Measurements from ENCODE around the gene ECHDC3. TPM values are rescaled to one million over a fixed set of nuclear protein-coding genes. Genes with fewer than 3 reads are reported as not detected.

The ECHDC3 gene
- 1 to 10 TPM in 4 of 5 donors, under 1 TPM in 1; 0.62 to 2.7 (median 1.5) TPM for total RNA-seq
- total RNA-seq (2013) = 0.88 TPM
- 0 to 2.6 (median 1.0) reads per million in 29 experiments for total RNA-seq

GRCh38 chr10:11742009-11742778 is at the start of gene ECHDC3:
Gene ECHDC3, plus strand, starts transcription at chr10:11742382. Its CDS starts 195 bp downstream, at chr10:11742577.
- Histone ChIP-seq H3K4me3 (ENCODE audit: control insufficient read depth in 1 of 2, extremely low read depth in 1 of 2, low read length in 1 of 2) (peak within 1 kb of the TSS; percentile 51 to 71), H3K4me1 (ENCODE audit: control insufficient read depth in 1 of 2, extremely low read depth in 1 of 2, insufficient read depth in 2 of 2, low read length in 2 of 2) (peaks cover 0 to 13% of the 10 kb centered on the region in 2 experiments), H3K27me3 (replicated peaks in 1 of 2; ENCODE audit: control insufficient read depth in 2 of 2, extremely low read depth in 1 of 2, insufficient read depth in 2 of 2, low read length in 1 of 2) (peaks cover 0 to 39% of the 10 kb centered on the region in 2 experiments), H3K9me3 (no peaks in the 10 kb centered on the region), H3K27ac (ENCODE audit: low read length) (no peak within 1 kb of the TSS), H3K36me3 (ENCODE audit: control insufficient read depth in 2 of 2, extremely low read depth in 1 of 2, insufficient read depth in 1 of 2, low read length in 1 of 2) (no peaks in the 10 kb centered on the region)
- POLR2A ChIA-PET = no interaction called here
- Mint-ChIP-seq H3K27ac (no peak within 1 kb of the TSS), H3K9me3 (no peaks in the 10 kb centered on the region), H3K27me3 (peaks cover 9 to 44% of the 10 kb centered on the region in 2 donors), H3K4me3 (peak within 1 kb of the TSS; percentile 70 to 79 (median 75)), H3K4me1 (peaks cover 7 to 10% (median 7%) of the 10 kb centered on the region in 3 donors), H3K36me3 (no peaks in the 10 kb centered on the region)
- peak in 33 of 35 experiments; percentile 10 to 64 (median 36) for DNase-seq
- peak; percentile 79 to 91 (median 84) for ATAC-seq (replicated peaks in 1 of 4)
- WGBS (ENCODE audit: insufficient coverage) = 4% methylated on average over 92 of the region's 93 CpGs
- CTCF ChIA-PET = interaction anchor here in 1 of 2 donors (1.2 kb wide), 1 partner anchor 15 kb away, joined by 3 read pairs; no protein-coding TSS in a partner anchor

- no peak overlapping the region for H3K4me3 Mint-ChIP-seq
Observed at GRCh38 chr10:11693376-11693775, 48.8 kb upstream of the ECHDC3 start.

GRCh38 chr10:11695779-11696178 is 46.4 kb upstream of the ECHDC3 start:
- no peak for ATAC-seq (replicated peaks in 1 of 4)
- POLR2A ChIA-PET = no interaction called here
- Histone ChIP-seq H3K36me3 (ENCODE audit: control insufficient read depth in 2 of 2, extremely low read depth in 1 of 2, insufficient read depth in 1 of 2, low read length in 1 of 2) (no peaks in the 10 kb centered on the region), H3K4me1 (ENCODE audit: control insufficient read depth in 1 of 2, extremely low read depth in 1 of 2, insufficient read depth in 2 of 2, low read length in 2 of 2) (peaks cover 0 to 8% of the 10 kb centered on the region in 2 experiments), H3K4me3 (ENCODE audit: control insufficient read depth in 1 of 2, extremely low read depth in 1 of 2, low read length in 1 of 2) (no peak overlapping the region), H3K9me3 (no peaks in the 10 kb centered on the region), H3K27ac (ENCODE audit: low read length) (no peak overlapping the region), H3K27me3 (replicated peaks in 1 of 2; ENCODE audit: control insufficient read depth in 2 of 2, extremely low read depth in 1 of 2, insufficient read depth in 2 of 2, low read length in 1 of 2) (peaks cover 0 to 6% of the 10 kb centered on the region in 2 experiments)
- DNase-seq = no peak
- Mint-ChIP-seq H3K4me3 (no peak overlapping the region), H3K27me3 (no peaks in the 10 kb centered on the region), H3K27ac (no peak overlapping the region), H3K4me1 (peaks cover 0 to 20% (median 19%) of the 10 kb centered on the region in 3 donors), H3K9me3 (no peaks in the 10 kb centered on the region), H3K36me3 (peaks cover 3% of the 10 kb centered on the region)
- CTCF ChIA-PET = no interaction called here
- WGBS (ENCODE audit: insufficient coverage) = 100% methylated on average over 1 of the region's 2 CpGs

More at GRCh38 chr10:11693376-11693775, 48.8 kb upstream of the ECHDC3 start:
- H3K36me3 Mint-ChIP-seq = peaks cover 3% of the 10 kb centered on the region
- no peaks in the 10 kb centered on the region for H3K36me3 ChIP-seq (ENCODE audit: control insufficient read depth in 2 of 2, extremely low read depth in 1 of 2, insufficient read depth in 1 of 2, low read length in 1 of 2)
- no peaks in the 10 kb centered on the region for H3K9me3 Mint-ChIP-seq
- no peak overlapping the region for H3K4me3 ChIP-seq (ENCODE audit: control insufficient read depth in 1 of 2, extremely low read depth in 1 of 2, low read length in 1 of 2)
- peaks cover 2 to 15% (median 11%) of the 10 kb centered on the region in 3 donors for H3K4me1 Mint-ChIP-seq
- H3K27ac ChIP-seq (ENCODE audit: low read length) = no peak overlapping the region
- H3K27me3 ChIP-seq (replicated peaks in 1 of 2; ENCODE audit: control insufficient read depth in 2 of 2, extremely low read depth in 1 of 2, insufficient read depth in 2 of 2, low read length in 1 of 2) = peaks cover 0 to 6% of the 10 kb centered on the region in 2 experiments
- peaks cover 0 to 1% of the 10 kb centered on the region in 2 donors for H3K27me3 Mint-ChIP-seq
- DNase-seq = no peak
- ATAC-seq (replicated peaks in 1 of 4) = no peak
- no peak overlapping the region for H3K27ac Mint-ChIP-seq
- H3K4me1 ChIP-seq (ENCODE audit: control insufficient read depth in 1 of 2, extremely low read depth in 1 of 2, insufficient read depth in 2 of 2, low read length in 2 of 2) = peaks cover 1 to 4% of the 10 kb centered on the region in 2 experiments
- POLR2A ChIA-PET = no interaction called here
- WGBS (ENCODE audit: insufficient coverage) = 94% methylated on average over 6 of the region's 7 CpGs
- CTCF ChIA-PET = no interaction called here
- H3K9me3 ChIP-seq = no peaks in the 10 kb centered on the region

- ATAC-seq (replicated peaks in 1 of 4) (peak in 1 of 4 experiments; percentile 44), DNase-seq (peak in 1 of 35 experiments; percentile 11)
- peaks cover 0 to 3% of the 10 kb centered on the region in 2 experiments for H3K27me3 ChIP-seq (replicated peaks in 1 of 2; ENCODE audit: control insufficient read depth in 2 of 2, extremely low read depth in 1 of 2, insufficient read depth in 2 of 2, low read length in 1 of 2)
- CTCF ChIA-PET = no interaction called here
- H3K36me3 Mint-ChIP-seq = peaks cover 3% of the 10 kb centered on the region
- no peaks in the 10 kb centered on the region for H3K27me3 Mint-ChIP-seq
- no peak overlapping the region for H3K27ac ChIP-seq (ENCODE audit: low read length)
- POLR2A ChIA-PET = no interaction called here
- no peaks in the 10 kb centered on the region for H3K9me3 ChIP-seq
- no peaks in the 10 kb centered on the region for H3K36me3 ChIP-seq (ENCODE audit: control insufficient read depth in 2 of 2, extremely low read depth in 1 of 2, insufficient read depth in 1 of 2, low read length in 1 of 2)
- no peak overlapping the region for H3K4me3 Mint-ChIP-seq
- peak overlapping the region in 1 of 2 donors; percentile 20 for H3K27ac Mint-ChIP-seq
- no peaks in the 10 kb centered on the region for H3K9me3 Mint-ChIP-seq
- WGBS (ENCODE audit: insufficient coverage) = 77% methylated on average over 6 of the region's 6 CpGs
- H3K4me3 ChIP-seq (ENCODE audit: control insufficient read depth in 1 of 2, extremely low read depth in 1 of 2, low read length in 1 of 2) = no peak overlapping the region
- peaks cover 0 to 20% (median 19%) of the 10 kb centered on the region in 3 donors for H3K4me1 Mint-ChIP-seq
- peaks cover 0 to 8% of the 10 kb centered on the region in 2 experiments for H3K4me1 ChIP-seq (ENCODE audit: control insufficient read depth in 1 of 2, extremely low read depth in 1 of 2, insufficient read depth in 2 of 2, low read length in 2 of 2)
Observed at GRCh38 chr10:11697718-11698527, 44.3 kb upstream of the ECHDC3 start.

GRCh38 chr10:11698691-11699549 is 43.3 kb upstream of the ECHDC3 start:
- Mint-ChIP-seq H3K36me3 (peaks cover 3% of the 10 kb centered on the region), H3K27me3 (no peaks in the 10 kb centered on the region), H3K4me1 (peaks cover 0 to 20% (median 19%) of the 10 kb centered on the region in 3 donors), H3K27ac (no peak overlapping the region), H3K9me3 (no peaks in the 10 kb centered on the region), H3K4me3 (no peak overlapping the region)
- no peak overlapping the region for H3K27ac ChIP-seq (ENCODE audit: low read length)
- 89% methylated on average over 3 of the region's 5 CpGs for WGBS (ENCODE audit: insufficient coverage)
- H3K27me3 ChIP-seq (replicated peaks in 1 of 2; ENCODE audit: control insufficient read depth in 2 of 2, extremely low read depth in 1 of 2, insufficient read depth in 2 of 2, low read length in 1 of 2) = peaks cover 0 to 3% of the 10 kb centered on the region in 2 experiments
- no peak overlapping the region for H3K4me3 ChIP-seq (ENCODE audit: control insufficient read depth in 1 of 2, extremely low read depth in 1 of 2, low read length in 1 of 2)
- ATAC-seq (replicated peaks in 1 of 4) (no peak), DNase-seq (no peak)
- H3K9me3 ChIP-seq = no peaks in the 10 kb centered on the region
- H3K4me1 ChIP-seq (ENCODE audit: control insufficient read depth in 1 of 2, extremely low read depth in 1 of 2, insufficient read depth in 2 of 2, low read length in 2 of 2) = peaks cover 0 to 8% of the 10 kb centered on the region in 2 experiments
- ChIA-PET CTCF (no interaction called here), POLR2A (interaction anchor here in 1 of 2 donors (0.6 kb wide), 1 partner anchor 97 kb away, joined by 6 read pairs; no protein-coding TSS in a partner anchor)
- no peaks in the 10 kb centered on the region for H3K36me3 ChIP-seq (ENCODE audit: control insufficient read depth in 2 of 2, extremely low read depth in 1 of 2, insufficient read depth in 1 of 2, low read length in 1 of 2)
